Loucy (cell line): ENCODE results near the gene AARS2.

Experiments
- H2AFZ ChIP-seq: fragments of 200-600 bp; sonication (generic); 2 replicates; pipeline ENCODE4 v1.6.0; 2016; ENCODE audit warnings: antibody characterized with exemption, mild to moderate bottlenecking, low read length, moderate library complexity
- H3F3A ChIP-seq: fragments of 200-600 bp; 2 replicates; pipeline ENCODE4 v1.6.0; 2016; ENCODE audit warnings: antibody characterized with exemption, low read depth, mild to moderate bottlenecking
- H3K27me3 ChIP-seq: fragments of 200-600 bp; sonication (generic); 2 replicates; pipeline ENCODE4 v1.6.1; 2014; ENCODE audit warnings: low read length, mild to moderate bottlenecking; ENCODE audit not compliant: insufficient read depth, poor library complexity, severe bottlenecking
- H3K36me3 ChIP-seq: fragments of 200-600 bp; sonication (generic); 2 replicates; pipeline ENCODE4 v1.6.1; 2016; ENCODE audit warnings: low read length; ENCODE audit not compliant: insufficient read depth
- H3K4me1 ChIP-seq: fragments of 200-600 bp; sonication (generic); 2 replicates; pipeline ENCODE4 v1.5.1; 2014; ENCODE audit warnings: low read length, mild to moderate bottlenecking; ENCODE audit not compliant: insufficient read depth, poor library complexity, severe bottlenecking
- H3K4me2 ChIP-seq: fragments of 200-600 bp; sonication (generic); 2 replicates; pipeline ENCODE4 v1.6.0; 2014; ENCODE audit warnings: antibody characterized with exemption, low read length, low read depth, mild to moderate bottlenecking; ENCODE audit not compliant: poor library complexity, severe bottlenecking
- H3K4me3 ChIP-seq: fragments of 200-600 bp; sonication (generic); 2 replicates; pipeline ENCODE4 v1.5.1; 2014; ENCODE audit warnings: low read length, mild to moderate bottlenecking, mixed read lengths; ENCODE audit not compliant: poor library complexity, severe bottlenecking
- H3K79me2 ChIP-seq: fragments of 200-600 bp; sonication (generic); 2 replicates; pipeline ENCODE4 v1.6.1; 2014; ENCODE audit warnings: low read length; ENCODE audit not compliant: insufficient read depth
- H3K9ac ChIP-seq: fragments of 200-600 bp; sonication (generic); 2 replicates; pipeline ENCODE4 v1.6.0; 2014; ENCODE audit warnings: mild to moderate bottlenecking, low read depth, low read length, moderate library complexity; ENCODE audit not compliant: poor library complexity, severe bottlenecking
- H3K9me2 ChIP-seq: fragments of 200-600 bp; sonication (generic); replicated peaks from 2 replicates; pipeline ENCODE4 v1.6.1; 2016; ENCODE audit warnings: low read depth, low read length, mixed read lengths
- H3K9me3 ChIP-seq: fragments of 200-600 bp; sonication (generic); 2 replicates; pipeline ENCODE4 v1.6.1; 2014; ENCODE audit warnings: mild to moderate bottlenecking, antibody characterized with exemption, low read length, low read depth; ENCODE audit not compliant: insufficient read depth
- H4K20me1 ChIP-seq: fragments of 200-600 bp; sonication (generic); 2 replicates; pipeline ENCODE4 v1.6.0; 2014; ENCODE audit warnings: antibody characterized with exemption, low read length, mild to moderate bottlenecking; ENCODE audit not compliant: insufficient read depth, poor library complexity, severe bottlenecking
- CTCF ChIP-seq: fragments of 200-600 bp; sonication (generic); conservative IDR thresholded peaks from 2 replicates; pipeline ENCODE4 v1.5.1; 2014; ENCODE audit warnings: mild to moderate bottlenecking, antibody characterized with exemption, low read length
- EZH2phosphoT487 ChIP-seq: fragments of 200-600 bp; IDR thresholded peaks from 2 replicates; pipeline ENCODE4 v1.6.1; 2018; ENCODE audit warnings: antibody characterized with exemption, mild to moderate bottlenecking, moderate library complexity, borderline replicate concordance

AARS2 gene

GRCh38 chr6:44291841-44292240 is 21.3 kb downstream of the AARS2 start:
- TF ChIP-seq EZH2phosphoT487 = no peak
- no peak for TF ChIP-seq CTCF
- Histone ChIP-seq H3K9me3 (no peaks in the 10 kb centered on the region), H3F3A (no peaks in the 10 kb centered on the region), H3K4me1 (no peaks in the 10 kb centered on the region), H3K79me2 (no peaks in the 10 kb centered on the region), H3K4me2 (no peak overlapping the region), H4K20me1 (no peaks in the 10 kb centered on the region), H3K4me3 (no peak overlapping the region), H3K36me3 (no peaks in the 10 kb centered on the region), H2AFZ (no peak overlapping the region), H3K27me3 (no peaks in the 10 kb centered on the region), H3K9me2 (no peaks in the 10 kb centered on the region), H3K9ac (no peak overlapping the region)

- H3K4me2 ChIP-seq = no peak overlapping the region
- H3K9ac ChIP-seq = no peak overlapping the region
- H3K36me3 ChIP-seq = no peaks in the 10 kb centered on the region
- H3K4me1 ChIP-seq = no peaks in the 10 kb centered on the region
- no peaks in the 10 kb centered on the region for H3F3A ChIP-seq
- H2AFZ ChIP-seq = no peak overlapping the region
- no peaks in the 10 kb centered on the region for H3K9me2 ChIP-seq
- no peaks in the 10 kb centered on the region for H4K20me1 ChIP-seq
- H3K4me3 ChIP-seq = no peak overlapping the region
- H3K79me2 ChIP-seq = no peaks in the 10 kb centered on the region
- H3K9me3 ChIP-seq = no peaks in the 10 kb centered on the region
- TF ChIP-seq EZH2phosphoT487 (no peak), CTCF (no peak)
- no peaks in the 10 kb centered on the region for H3K27me3 ChIP-seq
Measured at GRCh38 chr6:44289726-44290260, 23.4 kb downstream of the AARS2 start.

- Histone ChIP-seq H3K4me2 (no peak overlapping the region), H3K9me3 (no peaks in the 10 kb centered on the region), H3K9me2 (no peaks in the 10 kb centered on the region), H3K4me1 (no peaks in the 10 kb centered on the region), H2AFZ (no peak overlapping the region), H3K79me2 (no peaks in the 10 kb centered on the region), H3K36me3 (no peaks in the 10 kb centered on the region), H3K9ac (no peak overlapping the region), H3F3A (no peaks in the 10 kb centered on the region), H3K4me3 (no peak overlapping the region), H4K20me1 (no peaks in the 10 kb centered on the region), H3K27me3 (no peaks in the 10 kb centered on the region)
- no peak for TF ChIP-seq EZH2phosphoT487
Measured at GRCh38 chr6:44286747-44287146, 26.4 kb downstream of the AARS2 start.

GRCh38 chr6:44286285-44286565 is 26.9 kb downstream of the AARS2 start:
- H2AFZ ChIP-seq = no peak overlapping the region
- H3K27me3 ChIP-seq = no peaks in the 10 kb centered on the region

More at GRCh38 chr6:44286285-44286565, 26.9 kb downstream of the AARS2 start:
- Histone ChIP-seq H3K79me2 (no peaks in the 10 kb centered on the region), H3K9ac (no peak overlapping the region), H4K20me1 (no peaks in the 10 kb centered on the region), H3K9me2 (no peaks in the 10 kb centered on the region), H3K4me1 (no peaks in the 10 kb centered on the region), H3K4me3 (no peak overlapping the region), H3K36me3 (no peaks in the 10 kb centered on the region), H3K4me2 (no peak overlapping the region), H3K9me3 (no peaks in the 10 kb centered on the region), H3F3A (no peaks in the 10 kb centered on the region)
- TF ChIP-seq EZH2phosphoT487 = no peak
